Keratinocyte (primary cell): Measurements from ENCODE around the gene NHSL2.

ENCODE experiments used
- CTCF ChIP-seq, 3 experiments: IDR thresholded peaks in 1 of 3; conservative IDR thresholded peaks in 1 of 3; optimal IDR thresholded peaks in 1 of 3; 2 replicates in 2 of 3; 3 replicates in 1 of 3; pipeline versions ENCODE3 to v1.5.1; 2011; ENCODE audit warnings: low read length in 3 of 3, mild to moderate bottlenecking in 3 of 3, moderate library complexity in 2 of 3, control low read depth in 1 of 3, inconsistent platforms in 1 of 3; ENCODE audit not compliant: insufficient read depth in 2 of 3; ENCODE audit errors: extremely low read depth in 1 of 3
- EZH2 ChIP-seq: IDR thresholded peaks from one replicate; pipeline ENCODE4 v1.6.1; 2012; ENCODE audit warnings: inconsistent platforms, mild to moderate bottlenecking, low read length, moderate library complexity

DNA sequence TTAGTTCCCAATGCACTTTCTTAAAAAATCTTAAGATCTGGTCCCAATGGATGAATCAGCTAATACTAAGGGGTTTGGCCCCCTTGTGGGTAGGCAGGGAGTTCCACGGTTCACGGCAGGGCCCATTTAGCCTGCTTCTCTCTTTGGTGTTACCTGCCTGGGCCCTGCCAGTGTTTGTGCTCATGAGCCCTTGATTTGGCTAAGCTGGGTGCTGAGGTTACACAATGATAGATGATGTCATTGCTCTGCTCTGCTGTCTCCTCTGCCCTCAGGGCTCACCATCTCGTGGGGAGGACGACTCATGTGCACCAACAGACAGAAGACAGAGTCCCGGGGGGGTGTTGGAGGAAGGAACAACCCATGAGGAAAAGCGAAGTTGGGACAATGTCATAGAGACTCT lies 196.7 kb downstream of the NHSL2 start:
- no peak for TF ChIP-seq CTCF (optimal IDR thresholded peaks at IDR 0.05 in 1 of 3, IDR thresholded peaks at IDR 0.05 in 1 of 3, conservative IDR thresholded peaks at IDR 0.05 in 1 of 3; ENCODE audit: extremely low read depth in 1 of 3, insufficient read depth in 2 of 3, low read length in 3 of 3)
- TF ChIP-seq EZH2: no peak
